Neural cell (in vitro differentiated cells): ENCODE measurements around the gene PHF12. TPM values are rescaled to one million over a fixed set of nuclear protein-coding genes. Genes with fewer than 3 reads are reported as not detected.

Source experiments
- H2AFZ ChIP-seq: fragments of 200-600, 300-800 bp; sonication (generic), shearing (Covaris generic); 2 replicates; pipeline ENCODE4 v1.6.0; 2014; ENCODE audit warnings: low read depth, mild to moderate bottlenecking, antibody characterized with exemption, low read length, moderate library complexity
- H3F3A ChIP-seq: fragments of 200-600 bp; shearing (Covaris generic); 2 replicates; pipeline ENCODE4 v1.6.1; 2016; ENCODE audit warnings: mild to moderate bottlenecking, moderate library complexity, mixed read lengths, antibody characterized with exemption, low read length; ENCODE audit not compliant: insufficient read depth, poor library complexity, severe bottlenecking
- H3K27ac ChIP-seq: fragments of 200-600, 300-800 bp; sonication (generic), shearing (Covaris generic); 2 replicates; pipeline ENCODE4 v1.5.1; 2014; ENCODE audit warnings: mild to moderate bottlenecking, low read length, moderate library complexity
- H3K27me3 ChIP-seq: fragments of 300-800, 200-600 bp; sonication (generic), shearing (Covaris generic); 2 replicates; pipeline ENCODE4 v1.6.0; 2014; ENCODE audit warnings: mild to moderate bottlenecking, low read depth, low read length, moderate library complexity; ENCODE audit not compliant: insufficient read depth
- H3K36me3 ChIP-seq: fragments of 300-800, 200-600 bp; sonication (generic), shearing (Covaris generic); 2 replicates; pipeline ENCODE4 v1.5.1; 2014; ENCODE audit warnings: mild to moderate bottlenecking, antibody characterized with exemption, low read length, moderate library complexity; ENCODE audit not compliant: insufficient read depth
- H3K4me2 ChIP-seq: fragments of 300-800, 200-600 bp; sonication (generic), shearing (Covaris generic); 2 replicates; pipeline ENCODE4 v1.6.0; 2014; ENCODE audit warnings: mild to moderate bottlenecking, low read length
- H3K4me3 ChIP-seq: fragments of 300-800, 200-600 bp; sonication (generic), shearing (Covaris generic); 2 replicates; pipeline ENCODE4 v1.5.1; 2014; ENCODE audit warnings: mild to moderate bottlenecking, low read length, moderate library complexity
- H3K79me2 ChIP-seq: fragments of 200-600 bp; shearing (Covaris generic); replicated peaks from 2 replicates; pipeline ENCODE4 v1.6.0; 2014; ENCODE audit warnings: mild to moderate bottlenecking, low read length, moderate library complexity; ENCODE audit not compliant: insufficient read depth
- H3K9ac ChIP-seq: fragments of 300-800, 200-600 bp; sonication (generic), shearing (Covaris generic); 2 replicates; pipeline ENCODE4 v1.6.1; 2016; ENCODE audit warnings: mild to moderate bottlenecking, low read length, mixed read lengths
- H3K9me2 ChIP-seq: fragments of 200-600 bp; shearing (Covaris generic); 2 replicates; pipeline ENCODE4 v1.6.1; 2016; ENCODE audit warnings: mild to moderate bottlenecking, low read length, mixed read lengths; ENCODE audit not compliant: insufficient read depth
- H3K9me3 ChIP-seq: fragments of 200-600, 300-800 bp; sonication (generic), shearing (Covaris generic); 2 replicates; pipeline ENCODE4 v1.6.1; 2016; ENCODE audit warnings: mild to moderate bottlenecking, mixed run types, low read length, moderate library complexity, mixed read lengths
- H4K20me1 ChIP-seq: fragments of 200-600 bp; shearing (Covaris generic); 2 replicates; pipeline ENCODE4 v1.6.1; 2016; ENCODE audit warnings: mild to moderate bottlenecking, mixed run types; ENCODE audit not compliant: insufficient read depth
- CTCF ChIP-seq: fragments of 450-650 bp; IDR thresholded peaks from 2 replicates; pipeline ENCODE4 v1.5.1; 2014; ENCODE audit warnings: antibody characterized with exemption, mild to moderate bottlenecking, moderate library complexity; ENCODE audit not compliant: poor library complexity, severe bottlenecking
- EP300 ChIP-seq: fragments of 450-650 bp; conservative IDR thresholded peaks from 2 replicates; pipeline ENCODE4 v1.6.1; 2014; ENCODE audit warnings: antibody characterized with exemption, mild to moderate bottlenecking, moderate library complexity; ENCODE audit not compliant: poor library complexity, severe bottlenecking
- EZH2 ChIP-seq: fragments of 200-600, 300-800 bp; shearing (Covaris generic), sonication (generic); IDR thresholded peaks from 2 replicates; pipeline ENCODE4 v1.6.1; 2014; ENCODE audit warnings: antibody characterized with exemption, low read length, borderline replicate concordance, mild to moderate bottlenecking; ENCODE audit not compliant: insufficient read depth, poor library complexity, severe bottlenecking
- MXI1 ChIP-seq: fragments of 450-650 bp; conservative IDR thresholded peaks from 2 replicates; pipeline ENCODE4 v1.6.1; 2014; ENCODE audit warnings: antibody characterized with exemption, mild to moderate bottlenecking; ENCODE audit not compliant: poor library complexity, severe bottlenecking
- POLR2AphosphoS5 ChIP-seq: IDR thresholded peaks from 2 replicates; pipeline ENCODE4 v1.6.1; 2012
- RAD21 ChIP-seq: fragments of 450-650 bp; conservative IDR thresholded peaks from 2 replicates; pipeline ENCODE4 v1.6.1; 2014; ENCODE audit warnings: antibody characterized with exemption, mild to moderate bottlenecking, moderate library complexity
- SMC3 ChIP-seq: fragments of 450-650 bp; conservative IDR thresholded peaks from 2 replicates; pipeline ENCODE4 v1.6.1; 2014; ENCODE audit warnings: antibody characterized with exemption, mild to moderate bottlenecking, moderate library complexity; ENCODE audit not compliant: poor library complexity
- TAF1 ChIP-seq: IDR thresholded peaks from 2 replicates; pipeline ENCODE4 v1.6.1; 2012; ENCODE audit warnings: low read depth
- polyA plus RNA-seq: library from polyadenylated mRNA; depleted of rRNA; stranded (reverse); fragments of >200 nt; gene quantifications from 2 replicates; pipeline ENCODE4 v1.2.3, GENCODE V29; 2014
- TF ChIP-seq, protein P1 (sequence below): IDR thresholded peaks from 2 replicates; pipeline ENCODE4 v1.6.1; 2012; ENCODE audit warnings: borderline replicate concordance

PHF12 gene
- polyA plus RNA-seq, 1 donor from 2014 or later: 10.4 TPM

GRCh38 chr17:28900986-28901726, 50.2 kb downstream of the PHF12 start:
- no peaks in the 10 kb centered on the region for H3K27me3 ChIP-seq
- peak overlapping the region; percentile 90 for H3K4me2 ChIP-seq
- H3K27ac ChIP-seq: peak overlapping the region; percentile 84
- H3F3A ChIP-seq: peaks cover 2% of the 10 kb centered on the region
- TF ChIP-seq, protein P1, sequence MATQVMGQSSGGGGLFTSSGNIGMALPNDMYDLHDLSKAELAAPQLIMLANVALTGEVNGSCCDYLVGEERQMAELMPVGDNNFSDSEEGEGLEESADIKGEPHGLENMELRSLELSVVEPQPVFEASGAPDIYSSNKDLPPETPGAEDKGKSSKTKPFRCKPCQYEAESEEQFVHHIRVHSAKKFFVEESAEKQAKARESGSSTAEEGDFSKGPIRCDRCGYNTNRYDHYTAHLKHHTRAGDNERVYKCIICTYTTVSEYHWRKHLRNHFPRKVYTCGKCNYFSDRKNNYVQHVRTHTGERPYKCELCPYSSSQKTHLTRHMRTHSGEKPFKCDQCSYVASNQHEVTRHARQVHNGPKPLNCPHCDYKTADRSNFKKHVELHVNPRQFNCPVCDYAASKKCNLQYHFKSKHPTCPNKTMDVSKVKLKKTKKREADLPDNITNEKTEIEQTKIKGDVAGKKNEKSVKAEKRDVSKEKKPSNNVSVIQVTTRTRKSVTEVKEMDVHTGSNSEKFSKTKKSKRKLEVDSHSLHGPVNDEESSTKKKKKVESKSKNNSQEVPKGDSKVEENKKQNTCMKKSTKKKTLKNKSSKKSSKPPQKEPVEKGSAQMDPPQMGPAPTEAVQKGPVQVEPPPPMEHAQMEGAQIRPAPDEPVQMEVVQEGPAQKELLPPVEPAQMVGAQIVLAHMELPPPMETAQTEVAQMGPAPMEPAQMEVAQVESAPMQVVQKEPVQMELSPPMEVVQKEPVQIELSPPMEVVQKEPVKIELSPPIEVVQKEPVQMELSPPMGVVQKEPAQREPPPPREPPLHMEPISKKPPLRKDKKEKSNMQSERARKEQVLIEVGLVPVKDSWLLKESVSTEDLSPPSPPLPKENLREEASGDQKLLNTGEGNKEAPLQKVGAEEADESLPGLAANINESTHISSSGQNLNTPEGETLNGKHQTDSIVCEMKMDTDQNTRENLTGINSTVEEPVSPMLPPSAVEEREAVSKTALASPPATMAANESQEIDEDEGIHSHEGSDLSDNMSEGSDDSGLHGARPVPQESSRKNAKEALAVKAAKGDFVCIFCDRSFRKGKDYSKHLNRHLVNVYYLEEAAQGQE: no peak
- TF ChIP-seq CTCF (no peak), SMC3 (no peak)
- H3K36me3 ChIP-seq: no peaks in the 10 kb centered on the region
- H3K79me2 ChIP-seq: peaks cover 17% of the 10 kb centered on the region
- peak overlapping the region; percentile 90 for H3K9ac ChIP-seq
- peak overlapping the region; percentile 88 for H3K4me3 ChIP-seq
- no peaks in the 10 kb centered on the region for H3K9me3 ChIP-seq
- H3K9me2 ChIP-seq: no peaks in the 10 kb centered on the region
- no peaks in the 10 kb centered on the region for H4K20me1 ChIP-seq
- no peak overlapping the region for H2AFZ ChIP-seq

DNA sequence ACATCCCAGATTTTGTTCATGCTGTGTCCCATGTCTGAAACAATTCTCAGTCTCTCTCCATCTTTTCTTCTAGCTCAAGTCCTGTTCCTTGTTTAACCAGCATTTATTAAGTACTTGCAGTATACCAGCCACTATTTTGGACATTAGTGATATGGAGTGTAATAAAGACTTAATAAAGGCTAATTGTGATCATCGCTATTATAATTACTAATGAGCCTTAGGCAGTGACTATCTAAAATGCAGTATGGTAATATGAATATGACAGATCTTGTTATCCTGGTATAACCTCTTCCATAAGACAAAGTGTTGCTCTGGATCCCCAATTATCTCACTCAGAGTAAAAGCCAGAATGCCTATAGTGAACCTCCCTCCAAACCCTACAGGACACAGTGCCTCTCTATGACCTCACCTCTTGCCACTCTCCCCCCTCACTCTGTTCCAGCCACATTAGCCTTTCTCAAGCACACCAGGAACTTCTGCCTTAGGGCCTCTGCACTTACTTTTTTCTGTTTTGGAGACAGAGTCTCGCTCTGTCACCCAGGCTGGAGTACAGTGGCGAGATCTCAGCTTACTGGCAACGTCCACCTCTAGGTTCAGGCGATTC, 52.0 kb downstream of the PHF12 start:
- no peak overlapping the region for H3K4me3 ChIP-seq
- peaks cover 34% of the 10 kb centered on the region for H3K79me2 ChIP-seq
- H2AFZ ChIP-seq: no peak overlapping the region
- H3K36me3 ChIP-seq: no peaks in the 10 kb centered on the region
- TF ChIP-seq SMC3: no peak
- TF ChIP-seq RAD21: no peak
- TF ChIP-seq POLR2AphosphoS5: no peak
- TF ChIP-seq TAF1: no peak
- no peak for TF ChIP-seq EP300
- no peak for TF ChIP-seq EZH2
- no peak for TF ChIP-seq CTCF
- no peak for TF ChIP-seq MXI1
- TF ChIP-seq, protein P1: no peak
- no peaks in the 10 kb centered on the region for H4K20me1 ChIP-seq
- peaks cover 2% of the 10 kb centered on the region for H3F3A ChIP-seq
- H3K9ac ChIP-seq: no peak overlapping the region
- no peaks in the 10 kb centered on the region for H3K9me2 ChIP-seq
- no peak overlapping the region for H3K4me2 ChIP-seq
- no peak overlapping the region for H3K27ac ChIP-seq
- no peaks in the 10 kb centered on the region for H3K9me3 ChIP-seq
- H3K27me3 ChIP-seq: no peaks in the 10 kb centered on the region
